GM18861 (cell line): ENCODE data around the gene MAT2A.
"Not testable (repeated sequence)": the region's sequence is repeated elsewhere in the genome, so short reads cannot be mapped to it uniquely, and the experiment has no call there.

ENCODE experiments used
- ATAC-seq: cut with Tn5 transposase; IDR thresholded peaks from one replicate; pipeline ENCODE4 v1.9.1; 2021; ENCODE audit not compliant: unreplicated experiment

The MAT2A gene

DNA sequence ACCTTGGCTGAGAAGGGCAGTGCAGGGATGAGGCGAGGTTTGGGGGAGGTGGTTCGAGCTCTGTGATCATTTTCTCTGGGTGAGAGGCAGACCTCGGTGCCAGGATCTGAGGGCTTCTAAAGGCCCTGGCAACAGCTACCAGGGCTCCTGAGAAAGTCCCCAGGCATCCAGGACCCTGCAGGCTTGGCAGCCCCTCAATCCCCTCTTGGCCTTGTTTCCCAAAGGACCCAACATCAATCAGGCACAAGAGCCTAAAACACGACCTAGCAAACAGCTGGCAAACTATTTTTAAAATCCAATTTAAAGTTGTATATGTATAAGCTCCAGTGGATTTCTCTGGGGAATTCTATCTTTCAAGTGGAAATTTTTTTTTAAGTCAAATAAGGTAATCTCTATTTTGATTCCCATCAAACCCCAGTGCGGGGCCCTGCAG is 15.0 kb upstream of the MAT2A start:
- no peak for ATAC-seq

GRCh38 chr2:85524336-85524908 is 14.5 kb upstream of the MAT2A start:
- ATAC-seq = no peak

DNA sequence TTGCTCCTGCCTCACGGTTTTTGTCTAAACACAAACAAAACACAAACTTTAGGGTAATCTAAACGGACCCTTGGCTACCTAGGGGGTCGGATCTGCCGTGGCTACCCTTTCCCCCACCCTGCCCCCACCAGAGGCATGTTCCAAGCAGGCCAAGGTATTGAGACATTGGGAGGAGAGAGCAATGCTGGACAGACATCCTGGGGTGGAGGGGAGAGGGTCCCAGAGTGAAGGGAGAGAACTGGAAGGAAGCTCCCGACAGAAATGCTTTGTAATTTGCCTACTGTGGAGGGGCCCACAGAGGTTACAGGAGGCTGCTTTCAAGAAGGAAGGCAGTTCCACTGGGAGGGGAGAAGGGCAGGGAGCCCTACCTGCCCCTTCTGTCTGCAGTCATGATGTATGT is 13.9 kb upstream of the MAT2A start:
- ATAC-seq = no peak

- no peak for ATAC-seq
Measured at GRCh38 chr2:85525567-85525966, 13.4 kb upstream of the MAT2A start.

- no peak for ATAC-seq
Measured at GRCh38 chr2:85527787-85528186, 11.2 kb upstream of the MAT2A start.

- ATAC-seq = no peak
Measured at GRCh38 chr2:85528355-85528754, 10.6 kb upstream of the MAT2A start.

DNA sequence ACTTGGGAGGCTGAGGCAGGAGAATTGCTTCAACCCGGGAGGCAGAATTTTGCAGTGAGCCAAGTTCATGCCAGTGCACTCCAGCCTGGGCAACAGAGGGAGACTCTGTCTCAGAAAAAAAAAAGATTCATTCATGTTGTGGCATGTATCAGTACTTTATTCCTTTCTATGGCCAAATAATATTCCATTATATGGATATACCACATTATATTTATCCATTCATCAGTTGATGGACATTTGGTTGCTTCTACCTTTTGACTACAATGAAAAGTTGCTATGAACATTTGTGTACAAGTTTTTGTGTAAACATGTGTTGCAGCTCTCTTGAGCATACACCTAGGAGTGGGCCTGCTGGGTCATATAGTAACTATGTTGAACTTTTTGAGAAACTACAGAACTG is 9.2 kb upstream of the MAT2A start:
- ATAC-seq = no peak

GRCh38 chr2:85531589-85531988 is 7.4 kb upstream of the MAT2A start:
- ATAC-seq = no peak

DNA sequence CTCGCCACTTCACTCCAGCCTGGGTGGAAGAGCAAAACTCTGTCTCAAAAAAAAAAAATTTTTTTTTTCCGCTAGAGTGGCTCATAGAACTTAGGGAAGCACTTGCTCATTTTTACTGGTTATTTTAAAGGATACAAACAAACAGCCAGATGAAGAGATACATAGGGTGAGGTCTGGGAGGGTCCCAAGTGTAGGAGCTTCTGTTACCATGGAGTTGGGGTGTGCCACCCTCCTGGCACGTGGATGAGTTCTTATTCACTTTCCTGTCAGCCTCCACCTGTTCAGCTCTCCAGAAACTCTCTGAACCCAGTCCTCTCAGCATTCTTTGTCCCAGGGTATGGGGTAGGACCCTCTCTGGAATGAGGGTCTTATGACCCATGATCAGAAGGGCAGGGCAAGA is 4.9 kb upstream of the MAT2A start:
- no peak for ATAC-seq

GRCh38 chr2:85534881-85535280 is 4.1 kb upstream of the MAT2A start:
- ATAC-seq = no peak

GRCh38 chr2:85536479-85536878 is 2.5 kb upstream of the MAT2A start:
- no peak for ATAC-seq

DNA sequence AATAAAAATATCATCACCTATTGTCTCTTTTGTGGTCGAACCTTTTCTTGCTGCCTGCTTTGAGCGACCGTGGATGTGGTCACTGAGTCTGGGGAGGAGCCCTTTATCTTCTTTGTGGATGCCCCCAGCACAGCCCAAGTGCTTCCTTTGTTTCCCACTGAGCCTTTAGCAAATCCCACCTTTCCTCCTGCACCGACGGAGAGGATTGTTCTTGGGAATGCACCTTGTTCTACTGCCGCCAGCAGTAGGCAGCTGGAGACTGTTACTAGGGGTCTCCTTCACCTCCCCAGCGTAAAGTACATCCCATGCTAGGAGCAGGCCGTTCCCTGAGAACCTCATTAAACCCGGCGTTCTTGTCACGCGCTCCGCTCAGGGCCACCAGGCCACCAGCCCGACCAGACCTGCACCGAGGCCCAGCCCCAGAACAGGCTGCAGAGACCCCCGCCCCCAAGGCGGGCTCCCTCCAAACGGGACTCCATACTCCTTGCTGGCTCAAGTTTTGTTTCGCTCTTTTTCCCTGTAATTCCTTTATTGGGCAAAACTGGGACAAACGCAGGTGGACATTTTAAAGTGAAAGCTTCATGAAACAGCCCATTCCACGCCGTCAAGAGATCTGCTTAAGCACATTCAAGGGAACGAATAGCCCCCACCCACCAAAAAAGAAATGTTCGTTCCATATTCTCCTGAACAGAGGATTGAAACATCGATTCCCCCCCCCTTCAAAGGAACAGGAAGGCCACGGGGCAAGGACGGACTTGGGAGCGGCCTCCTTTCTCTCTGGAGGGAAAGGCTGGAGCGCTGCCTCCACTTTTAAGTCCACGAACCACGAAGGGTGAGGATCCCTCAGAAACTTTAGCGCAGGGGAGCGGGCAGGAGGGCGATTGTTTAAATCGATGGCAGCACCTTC is 1.1 kb upstream of the MAT2A start:
- no peak for ATAC-seq

- ATAC-seq = peak; percentile 14
Measured at GRCh38 chr2:85539361-85540132, 579 bp downstream of the MAT2A start.

GRCh38 chr2:85540133-85540648 is 1.2 kb downstream of the MAT2A start:
- ATAC-seq = no peak

- ATAC-seq = no peak
Measured at GRCh38 chr2:85541262-85541661, 2.3 kb downstream of the MAT2A start.

- no peak for ATAC-seq
Measured at GRCh38 chr2:85541753-85542457, 2.9 kb downstream of the MAT2A start.

DNA sequence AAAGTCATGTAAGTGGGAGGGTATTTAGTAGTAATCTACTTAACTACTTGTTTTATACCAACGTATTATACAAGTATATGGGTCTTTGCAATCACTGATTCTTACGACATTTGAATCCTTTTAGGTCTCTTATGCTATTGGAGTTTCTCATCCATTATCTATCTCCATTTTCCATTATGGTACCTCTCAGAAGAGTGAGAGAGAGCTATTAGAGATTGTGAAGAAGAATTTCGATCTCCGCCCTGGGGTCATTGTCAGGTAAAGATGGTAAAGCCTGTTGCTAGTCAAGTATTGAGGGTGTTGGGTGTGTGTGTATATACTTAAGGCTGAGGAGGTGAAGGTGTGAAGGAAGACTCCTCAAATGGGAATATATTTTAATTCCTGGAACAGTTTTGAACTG is 3.8 kb downstream of the MAT2A start:
- ATAC-seq = no peak

GRCh38 chr2:85544254-85544691 is 5.3 kb downstream of the MAT2A start:
- ATAC-seq = not testable (repeated sequence)

DNA sequence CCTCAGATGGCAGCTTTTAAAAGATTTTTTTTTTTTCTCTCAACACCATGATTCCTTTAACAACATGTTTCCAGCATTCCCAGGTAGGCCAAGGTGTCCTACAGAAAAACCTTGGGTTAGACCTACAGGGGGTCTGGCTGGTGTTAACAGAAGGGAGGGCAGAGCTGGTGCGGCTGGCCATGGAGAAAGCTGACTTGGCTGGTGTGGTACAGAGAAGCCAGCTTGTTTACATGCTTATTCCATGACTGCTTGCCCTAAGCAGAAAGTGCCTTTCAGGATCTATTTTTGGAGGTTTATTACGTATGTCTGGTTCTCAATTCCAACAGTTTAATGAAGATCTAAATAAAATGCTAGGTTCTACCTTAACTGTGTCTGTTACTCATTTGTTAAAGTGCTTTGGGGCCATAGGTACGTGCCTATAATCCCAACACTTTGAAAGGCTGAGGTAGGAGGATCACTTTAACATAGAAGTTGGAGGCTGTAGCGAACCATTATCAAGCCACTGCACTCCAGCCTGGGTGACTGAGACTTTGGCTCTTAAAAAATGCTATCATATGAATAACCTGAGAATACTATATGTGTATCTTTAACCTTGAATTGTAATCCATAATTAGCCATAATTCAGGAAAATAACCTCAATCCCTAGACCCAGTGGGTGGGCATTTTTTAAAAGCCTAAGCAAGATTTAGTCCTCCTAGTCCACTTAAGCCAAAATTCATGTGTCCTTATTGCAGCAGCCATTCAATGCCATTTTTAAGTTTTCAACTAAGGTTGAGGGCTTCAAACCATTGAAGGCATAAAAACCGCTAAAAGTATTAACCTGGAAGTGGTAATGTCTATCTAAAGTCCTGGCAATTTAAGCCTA is 6.2 kb downstream of the MAT2A start:
- ATAC-seq = not testable (repeated sequence)

- ATAC-seq = no peak
Measured at GRCh38 chr2:85545780-85546240, 6.8 kb downstream of the MAT2A start.
